Fibroblast of the aortic adventitia (primary cell): Measurements from ENCODE around the gene ALPG. TPM values are rescaled to one million over a fixed set of nuclear protein-coding genes. Genes with fewer than 3 reads are reported as not detected.
"Not testable (repeated sequence)": the region's sequence is repeated elsewhere in the genome, so short reads cannot be mapped to it uniquely, and the experiment has no call there.

Experiments
- DNase-seq: peaks from one replicate; pipeline ENCODE4 v3.0.0-alpha.2; 2010; ENCODE audit warnings: low read depth
- H3K4me3 ChIP-seq: 2 replicates; pipeline ENCODE4 v1.5.1; 2011; ENCODE audit warnings: low read depth, mild to moderate bottlenecking, control low read depth, low read length, moderate library complexity
- total RNA-seq: library from RNA; depleted of rRNA; stranded (reverse); fragments of >200 nt; gene quantifications from 2 replicates; pipeline ENCODE4 v1.2.3, GENCODE V29; 2012; ENCODE audit warnings: low replicate concordance
- TF ChIP-seq, protein P1 (sequence below): IDR thresholded peaks from 2 replicates; pipeline ENCODE4 v1.5.1; 2011; ENCODE audit warnings: mild to moderate bottlenecking, low read length, control low read depth, inconsistent platforms; ENCODE audit not compliant: insufficient read depth

Gene ALPG
- total RNA-seq, 1 donor, result not detected

GRCh38 chr2:232377841-232378734 lies 28.6 kb upstream of the ALPG start:
- H3K4me3 ChIP-seq, result no peak overlapping the region
- DNase-seq, result no peak
- TF ChIP-seq, protein P1, sequence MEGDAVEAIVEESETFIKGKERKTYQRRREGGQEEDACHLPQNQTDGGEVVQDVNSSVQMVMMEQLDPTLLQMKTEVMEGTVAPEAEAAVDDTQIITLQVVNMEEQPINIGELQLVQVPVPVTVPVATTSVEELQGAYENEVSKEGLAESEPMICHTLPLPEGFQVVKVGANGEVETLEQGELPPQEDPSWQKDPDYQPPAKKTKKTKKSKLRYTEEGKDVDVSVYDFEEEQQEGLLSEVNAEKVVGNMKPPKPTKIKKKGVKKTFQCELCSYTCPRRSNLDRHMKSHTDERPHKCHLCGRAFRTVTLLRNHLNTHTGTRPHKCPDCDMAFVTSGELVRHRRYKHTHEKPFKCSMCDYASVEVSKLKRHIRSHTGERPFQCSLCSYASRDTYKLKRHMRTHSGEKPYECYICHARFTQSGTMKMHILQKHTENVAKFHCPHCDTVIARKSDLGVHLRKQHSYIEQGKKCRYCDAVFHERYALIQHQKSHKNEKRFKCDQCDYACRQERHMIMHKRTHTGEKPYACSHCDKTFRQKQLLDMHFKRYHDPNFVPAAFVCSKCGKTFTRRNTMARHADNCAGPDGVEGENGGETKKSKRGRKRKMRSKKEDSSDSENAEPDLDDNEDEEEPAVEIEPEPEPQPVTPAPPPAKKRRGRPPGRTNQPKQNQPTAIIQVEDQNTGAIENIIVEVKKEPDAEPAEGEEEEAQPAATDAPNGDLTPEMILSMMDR, result no peak

DNA sequence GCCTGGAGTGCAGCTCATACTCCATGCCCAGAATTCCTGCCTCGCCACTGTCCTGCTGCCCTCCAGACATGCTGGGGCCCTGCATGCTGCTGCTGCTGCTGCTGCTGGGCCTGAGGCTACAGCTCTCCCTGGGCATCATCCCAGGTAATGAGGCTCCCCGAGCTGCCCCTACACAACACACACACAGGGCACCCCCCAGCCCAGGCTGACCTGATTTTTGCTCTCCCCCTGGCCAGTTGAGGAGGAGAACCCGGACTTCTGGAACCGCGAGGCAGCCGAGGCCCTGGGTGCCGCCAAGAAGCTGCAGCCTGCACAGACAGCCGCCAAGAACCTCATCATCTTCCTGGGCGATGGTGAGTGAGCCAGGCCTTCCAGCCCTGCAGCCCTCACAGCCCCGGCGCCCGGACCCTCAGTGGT lies 27.9 kb upstream of the ALPG start, which contains the start of gene ALPP:
Gene ALPP (plus strand): TSS at position 17 of the 417 bp plus-strand sequence. CDS start 52 bp downstream, at position 69.
- not testable (repeated sequence) for DNase-seq, H3K4me3 ChIP-seq

GRCh38 chr2:232379610-232380590 lies 26.7 kb upstream of the ALPG start:
- H3K4me3 ChIP-seq, DNase-seq: not testable (repeated sequence)

- H3K4me3 ChIP-seq, DNase-seq: not testable (repeated sequence)
Observed at GRCh38 chr2:232381204-232382031, 25.2 kb upstream of the ALPG start.

GRCh38 chr2:232382331-232383225 lies 24.1 kb upstream of the ALPG start:
- TF ChIP-seq, protein P1, result no peak
- H3K4me3 ChIP-seq, result no peak overlapping the region
- DNase-seq, result no peak

DNA sequence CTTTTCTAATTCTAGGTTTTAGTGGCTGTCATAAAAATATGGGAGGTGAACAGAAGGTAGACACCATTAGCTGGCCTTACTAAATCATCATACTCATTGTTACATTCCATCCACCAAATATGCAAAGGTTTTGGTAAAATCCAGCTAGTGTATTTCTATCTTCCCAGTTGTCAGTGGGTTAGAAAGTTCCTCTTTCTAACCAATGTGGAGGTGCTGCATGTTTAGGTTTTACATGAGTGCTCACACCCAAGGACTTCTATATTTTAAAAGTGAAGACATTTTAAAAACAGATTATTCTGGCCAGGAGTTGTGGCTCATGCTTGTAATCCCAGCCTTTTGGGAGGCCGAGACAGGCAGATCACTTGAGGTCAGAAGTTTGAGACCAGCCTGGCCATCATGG lies 22.2 kb upstream of the ALPG start:
- TF ChIP-seq, protein P1, result no peak

DNA sequence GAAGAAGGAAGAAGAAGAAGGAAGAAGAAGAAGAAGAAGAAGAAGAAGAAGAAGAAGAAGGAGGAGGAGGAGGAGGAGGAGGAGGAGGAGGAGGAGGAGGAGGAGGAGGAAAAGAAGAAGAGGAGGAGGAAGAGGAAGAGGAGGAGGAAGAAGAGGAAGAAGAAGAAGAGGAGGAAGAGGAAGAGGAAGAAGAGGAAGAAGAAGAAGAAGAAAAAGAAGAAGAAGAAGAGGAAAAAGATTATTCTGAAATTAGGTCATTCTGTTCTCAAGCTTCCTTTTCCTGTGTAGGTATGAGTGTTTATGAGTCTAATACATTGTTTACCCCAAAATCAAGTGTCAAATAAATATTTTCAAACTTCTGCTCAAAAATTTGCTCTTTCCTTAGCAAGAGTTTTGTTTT lies 21.6 kb upstream of the ALPG start:
- not testable (repeated sequence) for H3K4me3 ChIP-seq, DNase-seq

More for the DNA sequence above, 22.2 kb upstream of the ALPG start:
- no peak for DNase-seq
- H3K4me3 ChIP-seq, result no peak overlapping the region
